NCI-H2029 treated with DMSO at 0.1 percent for 48 hours (cell line): ENCODE measurements around the gene ELAPOR2.
"Not testable (repeated sequence)": the region's sequence is repeated elsewhere in the genome, so short reads cannot be mapped to it uniquely, and the experiment has no call there.

Source experiments
- DNase-seq: peaks from one replicate; lab custom pipeline; 2025; lab: John Stamatoyannopoulos, UW

Gene ELAPOR2

DNA sequence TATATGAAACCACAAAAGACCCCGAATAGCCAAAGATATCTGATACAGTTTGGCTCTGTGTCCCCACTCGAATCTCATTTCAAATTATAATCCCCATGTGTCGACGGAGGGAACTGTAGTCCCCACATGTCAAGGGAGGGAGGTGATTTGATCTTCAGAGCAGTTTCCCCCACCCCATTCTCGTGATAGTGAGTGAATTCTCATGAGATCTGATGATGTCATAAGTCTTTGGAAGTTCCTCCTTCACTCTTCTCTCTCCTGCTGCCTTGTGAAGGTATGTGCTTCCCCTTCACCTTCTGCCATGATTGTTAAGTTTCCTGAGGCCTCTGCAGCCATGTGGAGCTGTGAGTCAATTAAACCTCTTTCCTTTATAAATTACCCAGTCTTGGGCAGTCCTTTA, 13.0 kb downstream of the ELAPOR2 start:
- DNase-seq: no peak

DNA sequence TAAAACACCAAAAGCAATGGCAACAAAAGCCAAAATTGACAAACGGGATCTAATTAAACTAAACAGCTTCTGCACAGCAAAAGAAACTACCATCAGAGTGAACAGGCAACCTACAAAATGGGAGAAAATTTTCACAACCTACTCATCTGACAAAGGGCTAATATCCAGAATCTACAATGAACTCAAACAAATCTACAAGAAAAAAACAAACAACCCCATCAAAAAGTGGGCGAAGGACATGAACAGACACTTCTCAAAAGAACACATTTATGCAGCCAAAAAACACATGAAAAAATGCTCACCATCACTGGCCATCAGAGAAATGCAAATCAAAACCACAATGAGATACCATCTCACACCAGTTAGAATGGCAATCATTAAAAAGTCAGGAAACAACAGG, 14.7 kb downstream of the ELAPOR2 start:
- DNase-seq: not testable (repeated sequence)

DNA sequence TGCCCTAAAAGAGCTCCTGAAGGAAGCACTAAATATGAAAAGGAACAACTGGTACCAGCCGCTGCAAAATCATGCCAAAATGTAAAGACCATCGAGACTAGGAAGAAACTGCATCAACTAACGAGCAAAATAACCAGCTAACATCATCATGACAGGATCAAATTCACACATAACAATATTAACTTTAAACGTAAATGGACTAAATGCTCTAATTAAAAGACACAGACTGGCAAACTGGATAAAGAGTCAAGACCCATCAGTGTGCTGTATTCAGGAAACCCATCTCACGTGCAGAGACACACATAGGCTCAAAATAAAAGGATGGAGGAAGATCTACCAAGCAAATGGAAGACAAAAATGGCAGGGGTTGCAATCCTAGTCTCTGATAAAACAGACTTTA, 17.9 kb downstream of the ELAPOR2 start:
- DNase-seq: not testable (repeated sequence)

GRCh38 chr7:87039691-87040299, 19.7 kb downstream of the ELAPOR2 start:
- not testable (repeated sequence) for DNase-seq

DNA sequence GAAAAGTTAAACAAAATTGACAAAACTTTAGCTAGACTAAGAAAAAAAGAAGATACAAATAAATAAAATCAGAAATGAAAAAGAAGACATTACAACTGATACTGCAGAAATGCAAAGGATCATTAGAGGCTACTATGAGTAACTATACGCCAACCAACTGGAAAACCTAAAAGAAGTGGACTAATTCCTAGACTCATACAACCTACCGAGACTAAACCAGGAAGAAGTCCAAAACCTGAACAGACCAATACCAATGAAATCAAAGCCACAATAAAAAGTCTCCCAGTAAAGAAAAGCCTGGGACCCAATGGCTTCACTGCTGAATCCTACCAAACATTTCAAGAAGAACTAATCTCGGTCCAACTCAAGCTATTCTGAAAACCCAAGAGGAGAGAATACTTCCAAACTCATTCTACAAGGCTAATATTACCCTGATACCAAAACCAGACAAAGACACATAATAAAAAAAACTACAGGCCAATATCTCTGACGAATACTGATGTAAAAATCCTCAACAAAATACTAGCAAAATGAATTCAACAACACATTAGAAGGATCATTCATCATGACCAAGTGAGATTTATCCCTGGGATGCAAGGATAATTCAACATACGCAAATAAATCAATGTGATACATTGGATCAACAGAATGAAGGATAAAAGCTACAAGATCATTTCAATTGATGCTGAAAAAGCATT, 20.3 kb downstream of the ELAPOR2 start:
- DNase-seq: no peak

- DNase-seq: no peak
Observed at GRCh38 chr7:87036985-87037384, 22.5 kb downstream of the ELAPOR2 start.

GRCh38 chr7:87032604-87033339, 26.7 kb downstream of the ELAPOR2 start:
- no peak for DNase-seq

DNA sequence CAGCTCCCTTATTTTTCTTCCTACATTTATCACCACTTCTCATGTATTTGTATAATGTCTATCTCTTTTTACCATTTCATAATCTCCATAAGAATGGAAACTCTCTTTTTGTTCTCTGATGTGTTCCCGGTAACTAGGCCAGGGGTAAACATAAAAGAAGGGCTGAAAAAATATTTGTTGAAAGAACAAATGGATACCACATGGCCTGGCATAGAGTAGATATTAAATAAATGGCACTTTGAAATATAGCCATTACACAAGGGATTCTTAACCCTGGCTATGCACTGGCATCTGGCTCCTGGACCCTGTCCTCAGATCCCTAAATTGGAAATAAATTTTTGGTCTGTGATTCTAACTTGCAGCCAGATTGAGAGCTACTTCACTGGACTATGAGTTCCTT, 30.4 kb downstream of the ELAPOR2 start:
- no peak for DNase-seq

DNA sequence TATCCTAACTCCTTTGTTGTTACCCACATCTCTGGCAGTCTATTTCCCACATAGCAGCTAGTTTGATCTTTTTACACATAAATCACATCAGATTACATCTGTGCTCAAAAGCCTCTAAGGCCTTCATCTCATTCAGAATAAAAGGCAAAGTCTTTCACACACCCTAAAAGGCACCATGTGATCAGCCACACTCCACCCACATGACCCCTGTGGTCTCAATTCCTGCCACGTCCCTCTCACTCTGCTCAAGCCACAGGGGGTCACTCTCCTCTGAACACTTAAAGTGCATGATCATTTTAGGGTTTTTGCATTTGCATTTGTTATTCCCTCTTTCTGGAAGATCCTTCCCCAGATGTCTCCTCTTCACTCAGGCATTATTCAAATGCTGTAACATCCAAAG, 30.8 kb downstream of the ELAPOR2 start:
- no peak for DNase-seq

DNA sequence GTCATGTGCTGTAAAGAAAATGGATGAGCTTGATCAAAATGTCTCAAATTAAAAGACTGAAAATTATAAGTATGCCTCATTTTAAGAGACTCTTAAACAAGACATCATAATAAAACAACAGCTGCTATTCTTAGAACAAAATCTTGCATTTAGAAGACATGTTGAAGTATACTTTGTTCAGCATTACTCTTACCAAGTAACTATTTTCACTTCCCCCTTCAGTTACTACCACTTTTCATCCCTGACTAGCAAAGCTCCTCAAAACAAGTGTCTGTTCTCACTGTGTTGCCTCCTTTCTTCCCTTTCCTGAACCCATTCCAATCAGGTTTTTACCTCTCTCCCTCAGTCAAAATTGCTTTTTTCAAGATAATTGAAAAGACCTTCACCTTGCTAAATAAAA, 31.6 kb downstream of the ELAPOR2 start:
- no peak for DNase-seq

GRCh38 chr7:87021285-87021684, 38.2 kb downstream of the ELAPOR2 start:
- DNase-seq: no peak

- no peak for DNase-seq
Observed at GRCh38 chr7:87016606-87017005, 42.8 kb downstream of the ELAPOR2 start.

DNA sequence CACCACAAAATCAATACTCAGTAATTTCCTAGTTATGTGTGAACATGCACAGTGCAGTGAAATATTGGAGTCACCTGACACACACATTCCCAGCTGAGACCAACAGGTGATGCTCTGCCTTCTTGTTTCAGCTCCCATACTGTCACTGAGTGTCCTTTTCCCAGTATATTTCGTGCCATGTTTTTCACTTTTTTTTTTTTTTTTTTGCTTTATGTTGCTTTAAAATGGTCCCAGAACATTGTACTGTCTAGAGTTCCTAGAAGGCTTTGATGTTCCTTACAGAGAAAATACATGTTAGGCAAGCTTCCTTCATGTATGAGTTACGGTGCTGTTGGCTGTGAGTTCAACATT, 45.6 kb downstream of the ELAPOR2 start:
- DNase-seq: no peak

- DNase-seq: no peak
Observed at GRCh38 chr7:87013136-87013839, 46.2 kb downstream of the ELAPOR2 start.
